ENCODE data around the gene E2F7.

- TF ChIP-seq CTCF (conservative IDR thresholded peaks at IDR 0.05; ENCODE audit: low read depth, low read length) (no peak), POLR2A (IDR thresholded peaks at IDR 0.05; ENCODE audit: low read depth, low read length) (no peak), CHD1 (IDR thresholded peaks at IDR 0.05; ENCODE audit: low read depth, low read length) (no peak), RAD21 (IDR thresholded peaks at IDR 0.05; ENCODE audit: low read length) (no peak), RCOR1 (IDR thresholded peaks at IDR 0.05; ENCODE audit: insufficient replicate concordance, low read length) (no peak), NFE2L2 (IDR thresholded peaks at IDR 0.05; ENCODE audit: low read depth, low read length) (no peak), MAFK (IDR thresholded peaks at IDR 0.05; ENCODE audit: low read depth, low read length) (no peak), ELK1 (IDR thresholded peaks at IDR 0.05; ENCODE audit: borderline replicate concordance, low read depth, low read length) (no peak), BHLHE40 (IDR thresholded peaks at IDR 0.05; ENCODE audit: low read depth, low read length) (no peak), FOS (IDR thresholded peaks at IDR 0.05; ENCODE audit: low read depth, low read length) (no peak), USF2 (IDR thresholded peaks at IDR 0.05; ENCODE audit: low read depth, low read length) (no peak), MXI1 (IDR thresholded peaks at IDR 0.05; ENCODE audit: borderline replicate concordance, low read depth, low read length) (no peak)
Observed at GRCh38 chr12:76976777-76977382, 88.5 kb downstream of the E2F7 start.

Data from IMR-90 (cell line).